ENCODE measurements around the gene TMEM123. TPM values are rescaled to one million over a fixed set of nuclear protein-coding genes. Genes with fewer than 3 reads are reported as not detected.

The TMEM123 gene
- total and polyA plus RNA-seq, 10 of the 15 experiments (the other 5 are each of a cell fraction or from before 2014, with no cell fraction given) = 35.1 to 667 (median 123) TPM

GRCh38 chr11:102453921-102454320, 1.4 kb upstream of the TMEM123 start:
- BruUV-seq (replicated peaks) = no TSS peak
- H3K79me2 ChIP-seq (ENCODE audit: control insufficient read depth, insufficient read depth, low read length) = peaks cover 36% of the 10 kb centered on the region
- H2AFZ ChIP-seq (ENCODE audit: control insufficient read depth, low read depth, low read length) = no peak overlapping the region
- no peak for TF ChIP-seq BMI1 (IDR thresholded peaks at IDR 0.05; ENCODE audit: borderline replicate concordance)
- TF ChIP-seq RAD51 (IDR thresholded peaks at IDR 0.05) = no peak
- intact Hi-C loops (cut with micrococcal nuclease; ENCODE audit: unreplicated experiment) (loop anchor here (1.0 to 2.0 kb wide), 2 partner anchors 20 to 41 kb away; no protein-coding TSS in a partner anchor), in situ Hi-C loops (cut with MboI) (no loop called here)
- ChIA-PET RAD21 (ENCODE audit: unreplicated experiment) (interaction anchor here (1.0 to 1.4 kb wide), 6 partner anchors 23 to 160 kb away, joined by 3 to 7 read pairs (median 4); no protein-coding TSS in a partner anchor), SMC1A (ENCODE audit: uncharacterized antibody, unreplicated experiment) (interaction anchor here (1.0 to 1.7 kb wide), 10 partner anchors 8 to 87 kb away, joined by 3 to 7 read pairs (median 4); no protein-coding TSS in a partner anchor), POLR2A (interaction anchor here (0.9 to 1.4 kb wide), 2 partner anchors 22 to 30 kb away, joined by 3 to 4 read pairs; no protein-coding TSS in a partner anchor), CTCF (interaction anchor here (1.0 to 1.6 kb wide), 4 partner anchors 22 to 87 kb away, joined by 3 to 5 read pairs (median 3); no protein-coding TSS in a partner anchor)
- H3K36me3 ChIP-seq (ENCODE audit: control insufficient read depth in 2 of 2, insufficient read depth in 2 of 2, low read length in 1 of 2) = no peaks in the 10 kb centered on the region
- H3K4me3 ChIP-seq = no peak overlapping the region
- no peak overlapping the region for H3K4me2 ChIP-seq (ENCODE audit: control insufficient read depth, insufficient read depth)
- 97% methylated on average over 3 of the region's 3 CpGs for WGBS (ENCODE audit: insufficient coverage, insufficient replicate concordance, low lambda C conversion rate, missing lambda C conversion rate)
- H3K27ac ChIP-seq (ENCODE audit: control insufficient read depth, insufficient read depth) = no peak overlapping the region
- no peaks in the 10 kb centered on the region for H3K9me3 ChIP-seq (replicated peaks; ENCODE audit: control insufficient read depth, insufficient read depth, low read length)
- no peaks in the 10 kb centered on the region for H4K20me1 ChIP-seq (ENCODE audit: control insufficient read depth, insufficient read depth)
- H3K27me3 ChIP-seq (replicated peaks in 1 of 2; ENCODE audit: control insufficient read depth in 2 of 2, insufficient read depth in 2 of 2, low read length in 1 of 2) = no peaks in the 10 kb centered on the region
- peaks cover 26% of the 10 kb centered on the region for H3K4me1 ChIP-seq (ENCODE audit: control insufficient read depth, insufficient read depth, low read length)
- no peak for FAIRE-seq
- no peak for DNase-seq (ENCODE audit: low read depth, low spot score)
- no peak overlapping the region for H3K9ac ChIP-seq (ENCODE audit: control insufficient read depth, insufficient read depth, low read length)
- no peak for ATAC-seq

GRCh38 chr11:102453302-102453695, 734 bp upstream of the TMEM123 start:
- no TSS peak for BruUV-seq (replicated peaks)
- H3K9ac ChIP-seq (ENCODE audit: control insufficient read depth, insufficient read depth, low read length) = peak overlapping the region; percentile 81; the same call in 1 of the 2 replicates
- peak overlapping the region; percentile 92 for H2AFZ ChIP-seq (ENCODE audit: control insufficient read depth, low read depth, low read length)
- H3K27ac ChIP-seq (ENCODE audit: control insufficient read depth, insufficient read depth) = peak overlapping the region; percentile 70
- 6% methylated on average over 8 of the region's 8 CpGs for WGBS (ENCODE audit: insufficient coverage, insufficient replicate concordance, low lambda C conversion rate, missing lambda C conversion rate)
- SMC1A ChIA-PET (ENCODE audit: uncharacterized antibody, unreplicated experiment) = interaction anchor here (0.7 to 1.7 kb wide), 13 partner anchors 9 to 159 kb away, joined by 3 to 7 read pairs (median 3); no protein-coding TSS in a partner anchor
- peaks cover 42% of the 10 kb centered on the region for H3K79me2 ChIP-seq (ENCODE audit: control insufficient read depth, insufficient read depth, low read length)
- H3K4me2 ChIP-seq (ENCODE audit: control insufficient read depth, insufficient read depth) = peak overlapping the region; percentile 88
- intact Hi-C loops (cut with micrococcal nuclease; ENCODE audit: unreplicated experiment) (loop anchor here (1.0 to 2.0 kb wide), 2 partner anchors 21 to 42 kb away; no protein-coding TSS in a partner anchor), in situ Hi-C loops (cut with MboI) (no loop called here)
- H3K4me3 ChIP-seq = peak overlapping the region; percentile 75; the same call in 1 of the 2 replicates
- FAIRE-seq (no peak), DNase-seq (ENCODE audit: low read depth, low spot score) (no peak), ATAC-seq (no peak; the same call in 2 of the 3 replicates)
- no peaks in the 10 kb centered on the region for H3K9me3 ChIP-seq (replicated peaks; ENCODE audit: control insufficient read depth, insufficient read depth, low read length)
- POLR2A ChIA-PET = interaction anchor here (0.9 to 1.4 kb wide), 2 partner anchors 23 to 29 kb away, joined by 3 to 4 read pairs; no protein-coding TSS in a partner anchor
- 0 out of 2 replicates have a peak, but pooled peaks have one; percentile 11 for TF ChIP-seq LARP7 (IDR thresholded peaks at IDR 0.05)
- TF ChIP-seq NFYB (IDR thresholded peaks at IDR 0.05; ENCODE audit: insufficient read depth, low read depth, low read length) = no peak
- RAD21 ChIA-PET (ENCODE audit: unreplicated experiment) = interaction anchor here (0.7 to 1.4 kb wide), 9 partner anchors 11 to 160 kb away, joined by 3 to 7 read pairs (median 3); no protein-coding TSS in a partner anchor
- peaks cover 20% of the 10 kb centered on the region for H3K4me1 ChIP-seq (ENCODE audit: control insufficient read depth, insufficient read depth, low read length)
- no peaks in the 10 kb centered on the region for H3K27me3 ChIP-seq (replicated peaks in 1 of 2; ENCODE audit: control insufficient read depth in 2 of 2, insufficient read depth in 2 of 2, low read length in 1 of 2)
- H4K20me1 ChIP-seq (ENCODE audit: control insufficient read depth, insufficient read depth) = no peaks in the 10 kb centered on the region
- CTCF ChIA-PET = interaction anchor here (0.6 to 1.6 kb wide), 4 partner anchors 23 to 109 kb away, joined by 3 to 5 read pairs (median 3); no protein-coding TSS in a partner anchor
- no peaks in the 10 kb centered on the region for H3K36me3 ChIP-seq (ENCODE audit: control insufficient read depth in 2 of 2, insufficient read depth in 2 of 2, low read length in 1 of 2)

Data from GM12878 (cell line).